ENCODE data around the gene KICS2. TPM values are rescaled to one million over a fixed set of nuclear protein-coding genes. Genes with fewer than 3 reads are reported as not detected.

The KICS2 gene
- total RNA-seq, 1 experiment from 2014 or later, result 12.1 TPM

DNA sequence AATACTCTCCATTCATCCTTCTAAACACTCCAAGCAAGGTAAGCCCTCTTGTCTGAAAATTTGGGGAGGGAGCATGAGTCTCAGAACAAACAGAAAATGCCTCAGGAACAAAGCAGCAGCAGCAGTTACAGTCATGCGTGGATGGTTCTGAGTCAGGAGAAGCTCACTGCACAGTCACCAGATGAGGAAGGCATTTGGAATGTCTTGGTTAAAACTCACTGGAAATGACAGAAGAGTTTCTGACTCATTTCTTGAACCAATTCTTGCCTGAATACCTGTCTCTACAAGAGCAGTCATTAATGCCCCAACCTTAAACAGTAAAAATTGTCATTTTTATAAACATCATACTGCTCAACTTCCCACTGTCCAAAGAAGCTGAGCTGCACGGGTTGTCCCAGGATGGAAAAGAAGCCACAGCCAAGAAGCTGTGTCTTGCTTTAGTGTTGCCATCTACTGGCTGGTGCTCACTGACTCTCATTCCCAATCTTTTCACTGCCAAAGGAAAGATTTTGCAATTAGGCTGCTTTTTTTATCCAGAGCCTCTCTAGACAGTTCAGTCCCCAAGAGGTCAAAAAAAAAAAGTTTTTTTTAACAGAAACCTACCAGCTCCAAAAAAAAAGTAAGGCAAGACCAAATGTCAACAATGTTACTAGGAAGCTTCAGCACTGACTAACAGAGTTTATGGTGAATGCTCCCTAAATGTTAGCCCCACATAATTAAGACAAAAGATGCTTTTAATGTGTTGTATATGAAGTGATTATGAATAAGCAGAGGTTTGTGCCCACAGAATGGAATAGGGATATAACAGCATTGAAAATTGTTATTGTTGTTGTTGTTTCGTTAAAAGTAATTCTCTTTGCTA, 40.4 kb downstream of the KICS2 start:
- ChIA-PET CTCF (interaction anchor here (0.7 to 1.4 kb wide), 3 partner anchors 11 to 341 kb away, joined by 3 to 8 read pairs (median 3); partner anchors contain the start of gene SRGAP1), POLR2A (ENCODE audit: unreplicated experiment) (interaction anchor here (0.6 kb wide), 1 partner anchor 203 kb away, joined by 8 read pairs; no protein-coding TSS in a partner anchor)
- Histone ChIP-seq H3K36me3 (ENCODE audit: low read depth) (no peaks in the 10 kb centered on the region), H3K4me2 (peak overlapping the region; percentile 57), H3K79me2 (ENCODE audit: low read depth) (no peaks in the 10 kb centered on the region), H3K27ac (peak overlapping the region; percentile 79), H3K4me3 (peak overlapping the region; percentile 3; the same call in 1 of the 2 replicates), H3K27me3 (ENCODE audit: insufficient read depth, low read depth) (no peaks in the 10 kb centered on the region), H2AFZ (no peak overlapping the region), H3F3A (ENCODE audit: insufficient read depth, low read depth) (peaks cover 40% of the 10 kb centered on the region), H3K9me2 (ENCODE audit: insufficient read depth) (no peaks in the 10 kb centered on the region), H3K9me3 (ENCODE audit: insufficient read depth, low read depth) (peaks cover 9% of the 10 kb centered on the region; the same call in 1 of the 2 replicates), H3K4me1 (replicated peaks; ENCODE audit: insufficient read depth) (peaks cover 50% of the 10 kb centered on the region), H4K20me1 (ENCODE audit: insufficient read depth) (no peaks in the 10 kb centered on the region)
- no peak for TF ChIP-seq EZH2 (IDR thresholded peaks at IDR 0.05; ENCODE audit: low read depth)
- TF ChIP-seq, protein P1, sequence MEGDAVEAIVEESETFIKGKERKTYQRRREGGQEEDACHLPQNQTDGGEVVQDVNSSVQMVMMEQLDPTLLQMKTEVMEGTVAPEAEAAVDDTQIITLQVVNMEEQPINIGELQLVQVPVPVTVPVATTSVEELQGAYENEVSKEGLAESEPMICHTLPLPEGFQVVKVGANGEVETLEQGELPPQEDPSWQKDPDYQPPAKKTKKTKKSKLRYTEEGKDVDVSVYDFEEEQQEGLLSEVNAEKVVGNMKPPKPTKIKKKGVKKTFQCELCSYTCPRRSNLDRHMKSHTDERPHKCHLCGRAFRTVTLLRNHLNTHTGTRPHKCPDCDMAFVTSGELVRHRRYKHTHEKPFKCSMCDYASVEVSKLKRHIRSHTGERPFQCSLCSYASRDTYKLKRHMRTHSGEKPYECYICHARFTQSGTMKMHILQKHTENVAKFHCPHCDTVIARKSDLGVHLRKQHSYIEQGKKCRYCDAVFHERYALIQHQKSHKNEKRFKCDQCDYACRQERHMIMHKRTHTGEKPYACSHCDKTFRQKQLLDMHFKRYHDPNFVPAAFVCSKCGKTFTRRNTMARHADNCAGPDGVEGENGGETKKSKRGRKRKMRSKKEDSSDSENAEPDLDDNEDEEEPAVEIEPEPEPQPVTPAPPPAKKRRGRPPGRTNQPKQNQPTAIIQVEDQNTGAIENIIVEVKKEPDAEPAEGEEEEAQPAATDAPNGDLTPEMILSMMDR (conservative IDR thresholded peaks at IDR 0.05), result peak; percentile 51; the same call in 1 of the 2 replicates
- intact Hi-C loops (cut with micrococcal nuclease; ENCODE audit: unreplicated experiment), result loop anchor here (1.0 to 10.0 kb wide), 4 partner anchors 39 to 337 kb away; partner anchors contain the start of gene SRGAP1
- DNase-seq, result peak; percentile 58 to 96
- no TSS peak for BruUV-seq (replicated peaks)

DNA sequence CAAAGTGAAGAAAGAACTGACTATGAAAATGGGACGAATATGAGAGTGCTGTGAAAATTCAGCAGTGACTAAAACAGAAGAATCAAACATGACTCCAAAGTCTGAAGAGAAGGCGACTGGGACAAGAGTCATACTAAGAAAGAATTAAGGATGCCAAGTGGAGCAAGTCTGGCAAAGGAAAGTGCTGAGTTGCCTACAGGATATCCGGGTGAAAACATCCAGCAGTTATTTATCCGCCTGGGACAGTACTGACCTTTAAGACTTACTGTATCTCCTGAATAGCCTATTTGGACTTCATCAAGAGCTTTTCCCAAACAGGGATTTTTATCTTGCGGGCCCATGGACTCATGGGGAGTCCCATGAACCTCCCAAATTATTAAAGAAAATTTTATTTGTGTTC, 41.1 kb downstream of the KICS2 start:
- H3K9me2 ChIP-seq (ENCODE audit: insufficient read depth), result no peaks in the 10 kb centered on the region
- no peaks in the 10 kb centered on the region for H4K20me1 ChIP-seq (ENCODE audit: insufficient read depth)
- TF ChIP-seq, protein P1 (conservative IDR thresholded peaks at IDR 0.05), result no peak
- TF ChIP-seq EZH2 (IDR thresholded peaks at IDR 0.05; ENCODE audit: low read depth), result no peak
- no peak overlapping the region for H2AFZ ChIP-seq
- peak; percentile 17 to 46 for DNase-seq
- H3K4me1 ChIP-seq (replicated peaks; ENCODE audit: insufficient read depth), result peaks cover 43% of the 10 kb centered on the region
- POLR2A ChIA-PET (ENCODE audit: unreplicated experiment), result no interaction called here
- peak overlapping the region; percentile 79 for H3K27ac ChIP-seq
- intact Hi-C loops (cut with micrococcal nuclease; ENCODE audit: unreplicated experiment), result loop anchor here (1.0 to 10.0 kb wide), 4 partner anchors 40 to 337 kb away; partner anchors contain the start of gene SRGAP1
- H3K36me3 ChIP-seq (ENCODE audit: low read depth), result no peaks in the 10 kb centered on the region
- no peaks in the 10 kb centered on the region for H3K79me2 ChIP-seq (ENCODE audit: low read depth)
- H3K9me3 ChIP-seq (ENCODE audit: insufficient read depth, low read depth), result peaks cover 9% of the 10 kb centered on the region; the same call in 1 of the 2 replicates
- TSS peak; percentile 88 for BruUV-seq (replicated peaks)
- H3K4me3 ChIP-seq, result peak overlapping the region; percentile 3; the same call in 1 of the 2 replicates
- peaks cover 38% of the 10 kb centered on the region for H3F3A ChIP-seq (ENCODE audit: insufficient read depth, low read depth)
- H3K27me3 ChIP-seq (ENCODE audit: insufficient read depth, low read depth), result no peaks in the 10 kb centered on the region
- CTCF ChIA-PET, result interaction anchor here (0.7 to 1.4 kb wide), 3 partner anchors 11 to 340 kb away, joined by 3 to 8 read pairs (median 3); partner anchors contain the start of gene SRGAP1
- peak overlapping the region; percentile 57 for H3K4me2 ChIP-seq

DNA sequence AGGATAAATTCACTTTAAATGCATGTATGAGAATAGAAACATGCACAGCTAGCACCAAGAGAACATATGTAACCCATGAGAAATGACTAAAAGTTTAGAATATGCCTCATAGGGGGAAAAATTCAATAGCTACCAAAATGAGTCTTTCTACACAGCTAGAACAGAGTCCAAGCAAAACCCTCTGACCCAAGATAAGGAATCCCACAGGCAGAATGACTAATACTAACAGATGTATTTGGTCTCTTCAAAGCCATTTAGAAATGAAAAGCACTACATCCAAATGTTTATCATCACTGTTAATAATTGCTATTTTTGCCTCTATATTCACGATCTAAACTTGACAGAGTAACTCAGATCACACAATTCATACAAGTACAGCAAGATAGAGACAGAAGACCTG, 44.0 kb downstream of the KICS2 start:
- H2AFZ ChIP-seq, result no peak overlapping the region
- DNase-seq, result no peak
- POLR2A ChIA-PET (ENCODE audit: unreplicated experiment), result interaction anchor here (0.7 kb wide), 1 partner anchor 261 kb away, joined by 3 read pairs; no protein-coding TSS in a partner anchor

More for the DNA sequence above, 44.0 kb downstream of the KICS2 start:
- CTCF ChIA-PET, result no interaction called here
- no peaks in the 10 kb centered on the region for H4K20me1 ChIP-seq (ENCODE audit: insufficient read depth)
- no peaks in the 10 kb centered on the region for H3K79me2 ChIP-seq (ENCODE audit: low read depth)
- no peak overlapping the region for H3K4me3 ChIP-seq
- TF ChIP-seq EZH2 (IDR thresholded peaks at IDR 0.05; ENCODE audit: low read depth), result no peak
- TF ChIP-seq, protein P1 (conservative IDR thresholded peaks at IDR 0.05), result no peak
- H3K4me2 ChIP-seq, result no peak overlapping the region
- peaks cover 50% of the 10 kb centered on the region for H3K4me1 ChIP-seq (replicated peaks; ENCODE audit: insufficient read depth)
- H3F3A ChIP-seq (ENCODE audit: insufficient read depth, low read depth), result peaks cover 33% of the 10 kb centered on the region
- H3K27me3 ChIP-seq (ENCODE audit: insufficient read depth, low read depth), result no peaks in the 10 kb centered on the region
- intact Hi-C loops (cut with micrococcal nuclease; ENCODE audit: unreplicated experiment), result no loop called here
- H3K9me2 ChIP-seq (ENCODE audit: insufficient read depth), result no peaks in the 10 kb centered on the region
- BruUV-seq (replicated peaks), result no TSS peak
- no peak overlapping the region for H3K27ac ChIP-seq
- H3K9me3 ChIP-seq (ENCODE audit: insufficient read depth, low read depth), result no peaks in the 10 kb centered on the region
- H3K36me3 ChIP-seq (ENCODE audit: low read depth), result no peaks in the 10 kb centered on the region

Measured in PC-9 (cell line).